Left lung (tissue), 10 donors: Measurements from ENCODE around the gene LNPK. TPM values are rescaled to one million over a fixed set of nuclear protein-coding genes. Genes with fewer than 3 reads are reported as not detected.
A peak's percentile ranks its signal among the peaks of the same experiment; 100 is the strongest.

Experiments used
- ATAC-seq: fragments of 200-7000 bp; cut with Tn5 transposase; one replicate; pipeline ENCODE4 v1.9.1; 2020; ENCODE audit warnings: moderate library complexity
- DNase-seq, 4 donors: peaks; one replicate each; pipeline ENCODE4 v3.0.0-alpha.2; 2013 to 2020
- H3K27ac ChIP-seq, 2 donors: fragments of 200-600 bp; sonication (generic) in 1 of 2; one replicate each; pipeline versions ENCODE4 v1.5.0 to v1.8.0; 2020 to 2021
- H3K27me3 ChIP-seq, 2 donors: fragments of 200-600 bp; sonication (generic) in 1 of 2; one replicate each; pipeline versions ENCODE4 v1.5.0 to v1.8.0; 2020 to 2021
- H3K36me3 ChIP-seq, 2 donors: fragments of 200-600 bp; sonication (generic) in 1 of 2; one replicate each; pipeline versions ENCODE4 v1.5.0 to v1.8.0; 2020 to 2021
- H3K4me1 ChIP-seq, 2 donors: fragments of 200-600 bp; one replicate each; pipeline ENCODE4 v1.8.0; 2021
- H3K4me3 ChIP-seq, 2 donors: fragments of 200-600 bp; sonication (generic) in 1 of 2; one replicate each; pipeline versions ENCODE4 v1.5.0 to v1.8.0; 2020 to 2021; ENCODE audit warnings: mild to moderate bottlenecking in 1 of 2
- H3K9me3 ChIP-seq, 2 donors: fragments of 200-600 bp; sonication (generic) in 1 of 2; one replicate each; pipeline versions ENCODE4 v1.5.0 to v1.8.0; 2020 to 2021
- CTCF ChIP-seq, 2 donors: fragments of 200-600 bp; sonication (generic) in 1 of 2; IDR thresholded peaks; one replicate each; pipeline versions ENCODE4 v1.5.0 to v1.8.0; 2021; ENCODE audit warnings: antibody characterized with exemption in 2 of 2
- intact Hi-C, 2 donors: fragments of 100-400 bp; cut with DNase I; formaldehyde crosslinking; loops; one replicate each; pipeline versions ENCODE4 v1.11.2 to v1.14.2; 2022
- polyA plus RNA-seq, 6 donors: library from polyadenylated mRNA; unstranded; fragments of 120-200 nt; gene quantifications; one replicate each; pipeline ENCODE4 v1.2.1, GENCODE V29; 2013; ENCODE audit not compliant: insufficient read length in 6 of 6
- total RNA-seq, 2 donors: library from RNA; stranded (reverse); fragmentation: NEBNext Ultra II Directional; extraction: Animal tissue kit (Norgen Biotek cat#: 25700); gene quantifications; one replicate each; pipeline ENCODE4 v1.2.1, GENCODE V29; 2021
- donor health status: DM: no; HTN: yes; CAD: no.
- donor health status: DM: no; HTN: no; CAD: no.

Gene LNPK
- total and polyA plus RNA-seq, 8 donors, result 38.0 to 47.9 (median 41.8) TPM

DNA sequence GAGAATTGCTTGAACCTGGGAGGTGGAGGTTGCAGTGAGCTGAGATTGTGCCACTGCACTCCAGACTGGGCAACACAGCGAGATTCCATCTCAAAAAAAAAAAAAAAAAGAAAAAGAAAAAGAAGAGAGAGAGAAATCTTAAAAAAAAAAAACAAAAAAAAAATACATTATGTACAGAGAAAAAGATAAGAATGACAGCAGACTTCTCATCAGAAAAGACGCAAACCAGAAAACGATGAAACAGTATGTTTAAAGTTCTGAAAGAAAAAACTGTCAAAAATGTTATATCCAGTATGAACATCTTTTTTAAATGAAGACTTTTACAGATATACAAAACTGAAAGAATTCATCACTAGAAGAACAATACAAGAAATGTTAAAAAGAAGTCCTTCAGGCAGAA is 60.4 kb downstream of the LNPK start:
- intact Hi-C loops, result no loop called here
- no peak overlapping the region for H3K4me3 ChIP-seq
- no peak for TF ChIP-seq CTCF (IDR thresholded peaks at IDR 0.05)
- DNase-seq (no peak), ATAC-seq (no peak)
- no peaks in the 10 kb centered on the region for H3K4me1 ChIP-seq
- H3K9me3 ChIP-seq, result peaks cover 0 to 3% of the 10 kb centered on the region in 2 donors
- H3K27ac ChIP-seq, result no peak overlapping the region
- peaks cover 0 to 29% of the 10 kb centered on the region in 2 donors for H3K36me3 ChIP-seq
- H3K27me3 ChIP-seq, result no peaks in the 10 kb centered on the region

GRCh38 chr2:175937216-175937615 is 64.9 kb downstream of the LNPK start:
- Histone ChIP-seq H3K4me1 (no peaks in the 10 kb centered on the region), H3K27ac (no peak overlapping the region), H3K36me3 (peaks cover 0 to 52% of the 10 kb centered on the region in 2 donors), H3K27me3 (no peaks in the 10 kb centered on the region), H3K4me3 (no peak overlapping the region), H3K9me3 (peaks cover 0 to 2% of the 10 kb centered on the region in 2 donors)
- DNase-seq, result no peak
- no peak for ATAC-seq
- TF ChIP-seq CTCF (IDR thresholded peaks at IDR 0.05), result no peak
- intact Hi-C loops, result no loop called here

DNA sequence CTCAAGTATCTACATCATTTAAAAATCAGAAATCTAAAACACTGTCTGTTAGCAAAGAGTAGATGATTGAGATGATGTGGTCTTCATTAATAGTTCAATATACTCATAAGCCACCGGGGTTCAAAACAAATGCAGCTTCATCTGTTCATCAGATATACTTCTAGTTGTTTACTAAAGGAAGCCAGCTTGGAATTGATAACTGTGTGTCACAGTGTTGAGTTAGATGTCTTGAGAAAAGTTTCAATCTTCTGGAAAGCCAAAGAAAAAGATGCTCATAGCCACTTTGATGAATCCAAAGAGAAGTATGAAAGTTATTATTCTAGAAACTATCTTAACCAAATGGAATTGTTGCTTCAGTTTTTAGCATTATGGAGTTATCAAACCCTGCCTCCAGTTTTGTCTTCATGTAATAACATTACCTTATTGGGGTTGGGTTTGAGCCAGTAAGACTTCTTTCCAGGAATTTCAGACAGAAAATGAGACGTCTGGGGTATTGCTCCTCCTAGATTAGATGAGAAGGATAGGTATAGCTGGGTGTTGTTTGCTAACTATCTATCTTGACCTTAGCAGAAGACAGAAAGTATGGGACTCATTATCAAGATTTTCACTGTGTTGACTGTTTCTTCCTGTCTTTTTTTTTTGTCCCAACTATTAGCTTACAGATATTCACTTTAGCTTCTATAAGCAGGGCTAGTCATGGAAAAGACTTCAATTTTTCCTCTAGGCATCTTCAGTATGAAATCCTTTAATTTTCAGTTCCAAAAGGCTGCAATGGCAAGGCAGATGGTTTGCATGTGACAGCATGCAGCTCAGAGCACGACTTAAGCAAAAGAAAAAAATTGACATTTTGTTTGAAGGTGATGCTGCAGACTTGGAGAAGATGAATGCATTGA is 66.5 kb downstream of the LNPK start:
- H3K36me3 ChIP-seq, result peaks cover 0 to 48% of the 10 kb centered on the region in 2 donors
- no peak overlapping the region for H3K4me3 ChIP-seq
- ATAC-seq (no peak), DNase-seq (no peak)
- intact Hi-C loops, result no loop called here
- H3K4me1 ChIP-seq, result no peaks in the 10 kb centered on the region
- no peak overlapping the region for H3K27ac ChIP-seq
- H3K9me3 ChIP-seq, result no peaks in the 10 kb centered on the region
- no peaks in the 10 kb centered on the region for H3K27me3 ChIP-seq
- TF ChIP-seq CTCF (IDR thresholded peaks at IDR 0.05), result no peak

- intact Hi-C loops, result no loop called here
- ATAC-seq (no peak), DNase-seq (no peak)
- Histone ChIP-seq H3K4me1 (no peaks in the 10 kb centered on the region), H3K36me3 (peaks cover 0 to 52% of the 10 kb centered on the region in 2 donors), H3K27ac (no peak overlapping the region), H3K27me3 (no peaks in the 10 kb centered on the region), H3K4me3 (no peak overlapping the region), H3K9me3 (no peaks in the 10 kb centered on the region)
- no peak for TF ChIP-seq CTCF (IDR thresholded peaks at IDR 0.05)
These were observed 69.4 kb downstream of the LNPK start for GRCh38 chr2:175932675-175933074.

DNA sequence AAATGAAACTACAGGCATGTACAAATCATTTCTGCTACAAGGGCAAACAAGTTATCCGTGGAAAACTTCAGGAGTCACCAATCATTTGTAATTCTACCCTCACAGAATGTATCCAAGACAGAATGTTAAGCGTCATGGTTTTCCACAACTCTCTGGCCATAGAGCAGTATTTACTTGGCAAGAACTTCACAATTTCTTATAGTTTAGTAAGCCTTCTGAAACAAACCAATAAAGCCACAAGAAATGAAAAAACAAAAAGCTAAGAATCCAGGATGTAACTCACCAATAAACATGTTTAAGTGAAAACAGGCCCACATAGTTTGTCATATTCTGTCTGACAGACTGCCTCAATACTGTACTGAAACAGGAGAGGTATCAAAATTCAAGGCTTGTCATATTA is 70.3 kb downstream of the LNPK start:
- intact Hi-C loops, result no loop called here
- peak in 1 of 4 donors; percentile 17 for DNase-seq

More for the DNA sequence above, 70.3 kb downstream of the LNPK start:
- Histone ChIP-seq H3K4me3 (no peak overlapping the region), H3K9me3 (no peaks in the 10 kb centered on the region), H3K4me1 (no peaks in the 10 kb centered on the region), H3K36me3 (peaks cover 0 to 54% of the 10 kb centered on the region in 2 donors), H3K27me3 (no peaks in the 10 kb centered on the region), H3K27ac (no peak overlapping the region)
- no peak for ATAC-seq
- no peak for TF ChIP-seq CTCF (IDR thresholded peaks at IDR 0.05)
